Chondrocyte (in vitro differentiated cells): ENCODE results near the gene HOOK2. TPM values are rescaled to one million over a fixed set of nuclear protein-coding genes. Genes with fewer than 3 reads are reported as not detected.

Experiments used
- DNase-seq: peaks from one replicate; pipeline ENCODE4 v3.0.0; 2021; ENCODE audit warnings: mixed read lengths, low spot score
- H3K27ac Mint-ChIP-seq: one replicate; pipeline ENCODE4 v1.8.0; 2021; ENCODE audit warnings: mild to moderate bottlenecking, moderate library complexity, mixed read lengths; ENCODE audit not compliant: unreplicated experiment
- H3K27me3 Mint-ChIP-seq: 2 replicates; pipeline ENCODE4 v1.8.0; 2021; ENCODE audit warnings: low read depth, mixed read lengths
- H3K36me3 Mint-ChIP-seq: 2 replicates; pipeline ENCODE4 v1.8.0; 2021; ENCODE audit warnings: low read depth, mixed read lengths
- H3K4me1 Mint-ChIP-seq: 2 replicates; pipeline ENCODE4 v1.8.0; 2021; ENCODE audit warnings: low read depth, mild to moderate bottlenecking, mixed read lengths
- H3K4me3 Mint-ChIP-seq: one replicate; pipeline ENCODE4 v1.8.0; 2021; ENCODE audit warnings: mild to moderate bottlenecking, moderate library complexity, mixed read lengths; ENCODE audit not compliant: unreplicated experiment
- H3K9me3 Mint-ChIP-seq: 2 replicates; pipeline ENCODE4 v1.8.0; 2021; ENCODE audit warnings: low read depth, mixed read lengths
- total RNA-seq: library from RNA; stranded (reverse); gene quantifications from 3 replicates; pipeline ENCODE4 v1.2.1, GENCODE V29; 2021
- TF ChIP-seq, protein P1 (sequence below): fragments of 200-600 bp; sonication (generic); IDR thresholded peaks from 2 replicates; pipeline ENCODE4 v1.5.0; 2021; ENCODE audit warnings: antibody characterized with exemption, mild to moderate bottlenecking, moderate library complexity

Gene HOOK2
- total RNA-seq, 1 donor from 2014 or later, result 26.8 TPM

DNA sequence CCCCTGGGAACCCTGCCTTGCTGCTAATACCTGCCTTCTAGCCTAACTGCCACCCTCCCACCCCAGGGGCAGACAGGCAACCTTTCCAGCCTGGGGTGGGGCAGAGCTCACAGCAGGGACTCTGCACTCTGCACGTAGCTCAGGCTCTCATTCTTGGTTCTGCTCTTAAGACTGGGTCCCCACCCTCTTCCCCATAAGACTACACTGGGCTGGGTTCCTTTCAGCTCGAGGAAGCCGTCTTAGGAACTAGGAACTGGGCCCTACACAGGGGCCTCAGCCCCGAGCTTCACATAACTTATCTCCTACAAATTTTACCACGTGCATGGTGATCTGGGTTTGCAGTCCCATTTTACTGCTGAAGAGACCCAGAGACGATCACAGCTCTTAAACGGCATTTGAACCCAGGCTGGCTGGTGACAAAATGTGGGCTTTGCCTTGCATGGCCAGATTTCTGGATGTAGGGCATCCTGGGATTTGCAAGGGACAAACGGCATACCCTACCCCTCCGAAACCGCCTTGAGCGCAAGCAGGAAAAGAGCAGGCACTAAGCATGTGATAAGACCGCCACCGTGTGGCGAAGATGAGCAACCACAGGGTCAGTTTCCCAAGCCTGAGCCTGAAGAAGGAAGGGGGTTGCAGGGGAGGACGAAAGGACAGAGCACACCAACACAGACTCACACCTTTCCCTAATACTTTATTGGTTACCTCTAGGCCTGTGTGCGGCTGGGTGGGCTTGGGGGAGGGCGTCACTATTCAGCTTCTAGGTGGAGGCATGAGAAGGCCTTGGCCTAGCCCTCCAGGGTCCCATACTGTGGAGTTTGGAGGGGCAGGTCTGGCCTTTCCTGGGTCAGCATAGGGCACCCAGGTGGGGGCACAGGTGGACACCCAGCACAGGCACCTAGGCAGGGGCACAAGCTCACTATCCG, 21.1 kb upstream of the HOOK2 start:
- Mint-ChIP-seq H3K27ac (peak overlapping the region; percentile 95), H3K4me3 (peak overlapping the region; percentile 48), H3K36me3 (peaks cover 2% of the 10 kb centered on the region), H3K9me3 (no peaks in the 10 kb centered on the region), H3K4me1 (peaks cover 33% of the 10 kb centered on the region), H3K27me3 (no peaks in the 10 kb centered on the region)
- TF ChIP-seq, protein P1, sequence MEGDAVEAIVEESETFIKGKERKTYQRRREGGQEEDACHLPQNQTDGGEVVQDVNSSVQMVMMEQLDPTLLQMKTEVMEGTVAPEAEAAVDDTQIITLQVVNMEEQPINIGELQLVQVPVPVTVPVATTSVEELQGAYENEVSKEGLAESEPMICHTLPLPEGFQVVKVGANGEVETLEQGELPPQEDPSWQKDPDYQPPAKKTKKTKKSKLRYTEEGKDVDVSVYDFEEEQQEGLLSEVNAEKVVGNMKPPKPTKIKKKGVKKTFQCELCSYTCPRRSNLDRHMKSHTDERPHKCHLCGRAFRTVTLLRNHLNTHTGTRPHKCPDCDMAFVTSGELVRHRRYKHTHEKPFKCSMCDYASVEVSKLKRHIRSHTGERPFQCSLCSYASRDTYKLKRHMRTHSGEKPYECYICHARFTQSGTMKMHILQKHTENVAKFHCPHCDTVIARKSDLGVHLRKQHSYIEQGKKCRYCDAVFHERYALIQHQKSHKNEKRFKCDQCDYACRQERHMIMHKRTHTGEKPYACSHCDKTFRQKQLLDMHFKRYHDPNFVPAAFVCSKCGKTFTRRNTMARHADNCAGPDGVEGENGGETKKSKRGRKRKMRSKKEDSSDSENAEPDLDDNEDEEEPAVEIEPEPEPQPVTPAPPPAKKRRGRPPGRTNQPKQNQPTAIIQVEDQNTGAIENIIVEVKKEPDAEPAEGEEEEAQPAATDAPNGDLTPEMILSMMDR, result peak; percentile 94
- DNase-seq, result no peak

DNA sequence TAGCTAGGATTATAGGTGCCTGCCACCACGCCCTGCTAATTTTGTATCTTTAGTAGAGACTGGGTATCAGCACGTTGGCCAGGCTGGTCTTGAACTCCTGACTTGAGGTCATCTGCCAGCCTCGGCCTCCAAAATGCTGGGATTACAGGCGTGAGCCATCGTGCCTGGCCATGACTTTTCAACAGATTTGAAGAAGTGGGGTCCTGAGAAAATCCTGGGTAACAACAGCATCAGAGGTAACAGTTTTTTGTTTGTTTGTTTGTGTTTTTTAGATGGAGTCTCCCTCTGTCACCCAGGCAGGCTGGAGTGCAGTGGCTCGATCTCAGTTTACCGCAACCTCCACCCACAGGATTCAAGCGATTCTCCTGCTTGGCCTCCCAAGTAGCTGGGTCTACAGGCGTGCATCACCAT, 19.6 kb upstream of the HOOK2 start:
- no peaks in the 10 kb centered on the region for H3K27me3 Mint-ChIP-seq
- peaks cover 34% of the 10 kb centered on the region for H3K4me1 Mint-ChIP-seq
- H3K36me3 Mint-ChIP-seq, result peaks cover 2% of the 10 kb centered on the region
- H3K9me3 Mint-ChIP-seq, result no peaks in the 10 kb centered on the region
- H3K27ac Mint-ChIP-seq, result peak overlapping the region; percentile 95
- H3K4me3 Mint-ChIP-seq, result peak overlapping the region; percentile 70
- TF ChIP-seq, protein P1, result no peak
- no peak for DNase-seq

- H3K27me3 Mint-ChIP-seq, result no peaks in the 10 kb centered on the region
- H3K27ac Mint-ChIP-seq, result peak overlapping the region; percentile 95
- peaks cover 35% of the 10 kb centered on the region for H3K4me1 Mint-ChIP-seq
- TF ChIP-seq, protein P1, result peak; percentile 4
- H3K36me3 Mint-ChIP-seq, result peaks cover 2% of the 10 kb centered on the region
- H3K4me3 Mint-ChIP-seq, result peak overlapping the region; percentile 70
- no peaks in the 10 kb centered on the region for H3K9me3 Mint-ChIP-seq
- DNase-seq, result no peak
Observed at GRCh38 chr19:12794196-12794941, 19.0 kb upstream of the HOOK2 start.

DNA sequence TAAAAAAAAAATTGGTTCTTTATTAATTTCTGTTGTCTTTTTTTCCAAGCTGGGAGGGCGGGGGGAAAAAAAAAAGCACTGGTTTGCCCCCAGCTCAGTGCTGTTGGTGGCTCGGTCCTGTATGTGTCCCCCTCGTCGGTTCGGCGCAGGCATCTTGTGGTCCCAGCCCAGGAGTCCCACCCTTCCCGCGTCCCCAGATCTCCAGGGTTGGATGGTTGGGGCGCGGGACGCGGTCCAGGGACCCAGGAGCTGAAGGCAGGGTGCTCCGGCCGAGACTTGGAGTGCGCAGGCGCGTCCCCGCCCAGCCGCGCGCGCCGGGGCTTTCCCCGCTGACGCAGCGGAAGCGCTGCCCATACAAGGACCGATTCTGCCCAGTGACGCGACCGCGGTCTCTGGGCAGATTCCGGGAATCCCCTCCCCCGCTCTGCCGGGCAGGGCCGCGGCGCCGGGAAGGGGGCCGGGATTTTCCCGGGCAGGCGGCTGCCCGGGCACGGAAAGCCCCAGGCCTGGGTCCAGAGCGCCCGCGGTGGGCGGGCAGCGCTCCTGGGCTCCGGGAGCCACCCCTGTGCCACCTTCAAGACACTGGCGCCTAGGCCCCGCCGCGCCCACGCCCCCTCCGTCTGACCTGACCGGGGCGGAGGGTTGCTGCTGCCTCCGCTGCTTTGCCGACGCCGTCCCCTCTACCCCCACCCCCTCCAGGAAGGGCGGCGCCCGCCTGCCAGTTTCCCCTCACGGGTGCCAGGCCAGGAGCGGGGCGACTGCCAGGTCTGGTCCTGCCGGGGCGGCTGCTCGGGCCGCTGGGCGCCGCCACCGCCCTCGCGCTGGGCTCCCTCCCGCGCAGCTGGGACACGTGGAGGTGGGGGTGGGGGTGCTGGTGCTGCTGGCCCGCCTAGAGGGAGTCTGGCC, 18.2 kb upstream of the HOOK2 start:
- Mint-ChIP-seq H3K27ac (peak overlapping the region; percentile 99), H3K9me3 (no peaks in the 10 kb centered on the region), H3K27me3 (no peaks in the 10 kb centered on the region), H3K4me3 (peak overlapping the region; percentile 97), H3K4me1 (peaks cover 43% of the 10 kb centered on the region), H3K36me3 (peaks cover 2% of the 10 kb centered on the region)
- DNase-seq, result no peak
- TF ChIP-seq, protein P1, result peak; percentile 21
